Heart right ventricle (tissue), 16 donors: Measurements from ENCODE around the gene PLIN4. TPM values are rescaled to one million over a fixed set of nuclear protein-coding genes. Genes with fewer than 3 reads are reported as not detected.

Experiments used
- ATAC-seq, 8 donors: fragments of 200-7000 bp; cut with Tn5 transposase; one replicate each; pipeline ENCODE4 v1.9.1; 2020; ENCODE audit warnings: mild to moderate bottlenecking in 8 of 8, moderate library complexity in 8 of 8, moderate number of reproducible peaks in 1 of 8
- DNase-seq, 2 donors: peaks; one replicate each; pipeline ENCODE4 v3.0.0-alpha.2; 2020
- H3K27ac ChIP-seq, 10 donors: fragments of 200-600 bp; sonication (generic) in 2 of 10; one replicate each; pipeline versions ENCODE4 v1.5.0 to v1.8.0; 2020 to 2022; ENCODE audit warnings: mild to moderate bottlenecking in 3 of 10
- H3K27me3 ChIP-seq, 7 donors: fragments of 200-600 bp; one replicate each; pipeline ENCODE4 v1.8.0; 2021 to 2022; ENCODE audit warnings: mild to moderate bottlenecking in 2 of 7
- H3K36me3 ChIP-seq, 9 donors: fragments of 200-600 bp; sonication (generic) in 1 of 9; one replicate each; pipeline versions ENCODE4 v1.5.0 to v1.8.0; 2020 to 2022; ENCODE audit warnings: mild to moderate bottlenecking in 2 of 9
- H3K4me1 ChIP-seq, 9 donors: fragments of 200-600 bp; sonication (generic) in 1 of 9; one replicate each; pipeline versions ENCODE4 v1.5.0 to v1.8.0; 2020 to 2022; ENCODE audit warnings: mild to moderate bottlenecking in 4 of 9
- H3K4me3 ChIP-seq, 10 donors: fragments of 200-600 bp; sonication (generic) in 2 of 10; one replicate each; pipeline versions ENCODE4 v1.5.0 to v1.8.0; 2020 to 2022; ENCODE audit warnings: mild to moderate bottlenecking in 7 of 10, moderate library complexity in 2 of 10
- H3K9me3 ChIP-seq, 11 donors: fragments of 200-600 bp in 10 of 11; sonication (generic) in 2 of 11; one replicate each; pipeline versions ENCODE4 v1.5.0 to v1.8.0; 2013 to 2022; ENCODE audit warnings: mild to moderate bottlenecking in 2 of 11, control low read depth in 1 of 11, moderate library complexity in 1 of 11
- WGBS, 2 donors: extraction: QIAGEN DNeasy Blood & Tissue Kit; methylation state at CpG; one replicate each; pipeline ENCODE4 v1.1.7; 2013; ENCODE audit warnings: inconsistent platforms in 1 of 2; 5-methylcytosine and 5-hydroxymethylcytosine counted together
- intact Hi-C, 10 donors: fragments of 100-400 bp; cut with DNase I; formaldehyde crosslinking; loops; one replicate each; pipeline versions ENCODE4 v1.11.1 to v1.14.2; 2022
- polyA plus RNA-seq, 2 donors: library from polyadenylated mRNA; stranded (reverse); fragments of 200-250 nt; gene quantifications; one replicate each; pipeline ENCODE4 v1.2.3, GENCODE V29; 2013
- total RNA-seq, 10 donors: library from RNA; stranded (reverse); fragmentation: NEBNext Ultra II Directional in 3 of 10; extraction: Animal tissue kit (Norgen Biotek cat#: 25700) in 3 of 10; gene quantifications; one replicate each; pipeline versions ENCODE4 v1.2.1 to v1.2.4, GENCODE V29; 2021 to 2023
- TF ChIP-seq, protein P1 (sequence below), 9 donors: fragments of 200-600 bp; sonication (generic) in 2 of 9; IDR thresholded peaks; one replicate each; pipeline versions ENCODE4 v1.5.0 to v1.8.0; 2021 to 2022; ENCODE audit warnings: antibody characterized with exemption in 9 of 9, mild to moderate bottlenecking in 5 of 9, moderate library complexity in 1 of 9
- donor health status: Arrhythmogenic right ventricular cardiomyopathy.
- donor health status: ischemic (EF 13 %, LVEDD 7.1; RV severe dilation, severe dysfunction).
- donor health status: healthy with polysubstance abuse.
- donor health status: DM: no; HTN: yes; CAD: no.
- donor health status: DM: no; HTN: no; CAD: no.
- donor health status: ischemic (EF 25% LVEDD 6.9; RV normal size, moderate dysfunction).
- donor health status: ischemic (EF 25% LVEDD 5.7; RV mildly dilated, moderate dysfunction).
- donor health status: healthy.
- donor health status: DM: yes; HTN: yes; CAD: no.
- donor health status: Ischemic cardiomyopathy.
- donor health status: ischemic (EF 35%, LVEDD 5.7; RV mildly dilated, moderate dysfunction).
- donor health status: nonischemic (EF 11% LVEDD 7.7; RV severe dilation, severe dysfunction).
- donor health status: DM: yes; HTN: yes; CAD: no.
- donor health status: PGD.
- donor health status: ischemic (EF 29% LVEDD 5.4; RV normal size, mild dysfunction).
- donor health status: nonischemic (EF 23%, LVEDD 6.1; RV moderate dilation, normal function).

PLIN4 gene
- total and polyA plus RNA-seq, 12 donors = 42.0 to 416 (median 198) TPM

DNA sequence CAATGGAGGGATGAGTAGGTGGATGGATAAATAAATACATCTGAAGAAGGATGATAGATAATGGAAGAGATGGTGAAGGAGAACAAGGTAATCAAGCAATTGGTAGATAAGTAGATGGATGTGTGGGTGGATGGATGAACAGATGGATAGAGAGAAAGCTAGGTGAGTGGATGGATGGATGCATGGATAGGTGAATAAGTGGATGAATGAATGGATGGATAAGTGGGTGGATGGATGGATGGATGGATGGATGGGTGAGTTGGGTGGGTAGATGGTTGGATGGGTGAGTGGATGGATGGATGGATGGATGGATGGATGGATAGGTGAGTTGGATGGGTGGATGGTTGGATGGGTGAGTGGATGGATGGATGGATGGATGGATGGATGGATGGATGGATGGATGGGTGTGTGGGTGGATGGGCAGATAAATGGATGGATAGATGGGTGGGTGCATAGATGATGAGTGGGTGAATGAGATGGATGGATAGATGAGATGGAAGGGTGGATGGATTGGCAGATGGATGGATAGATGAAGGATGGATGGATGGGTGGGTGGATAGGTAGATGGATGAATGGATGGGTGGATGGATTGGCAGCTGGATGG is 34.9 kb upstream of the PLIN4 start:
- H3K36me3 ChIP-seq = peaks cover 0 to 74% (median 0%) of the 10 kb centered on the region in 9 donors
- H3K4me3 ChIP-seq = no peak overlapping the region
- no peak for DNase-seq
- TF ChIP-seq, protein P1, sequence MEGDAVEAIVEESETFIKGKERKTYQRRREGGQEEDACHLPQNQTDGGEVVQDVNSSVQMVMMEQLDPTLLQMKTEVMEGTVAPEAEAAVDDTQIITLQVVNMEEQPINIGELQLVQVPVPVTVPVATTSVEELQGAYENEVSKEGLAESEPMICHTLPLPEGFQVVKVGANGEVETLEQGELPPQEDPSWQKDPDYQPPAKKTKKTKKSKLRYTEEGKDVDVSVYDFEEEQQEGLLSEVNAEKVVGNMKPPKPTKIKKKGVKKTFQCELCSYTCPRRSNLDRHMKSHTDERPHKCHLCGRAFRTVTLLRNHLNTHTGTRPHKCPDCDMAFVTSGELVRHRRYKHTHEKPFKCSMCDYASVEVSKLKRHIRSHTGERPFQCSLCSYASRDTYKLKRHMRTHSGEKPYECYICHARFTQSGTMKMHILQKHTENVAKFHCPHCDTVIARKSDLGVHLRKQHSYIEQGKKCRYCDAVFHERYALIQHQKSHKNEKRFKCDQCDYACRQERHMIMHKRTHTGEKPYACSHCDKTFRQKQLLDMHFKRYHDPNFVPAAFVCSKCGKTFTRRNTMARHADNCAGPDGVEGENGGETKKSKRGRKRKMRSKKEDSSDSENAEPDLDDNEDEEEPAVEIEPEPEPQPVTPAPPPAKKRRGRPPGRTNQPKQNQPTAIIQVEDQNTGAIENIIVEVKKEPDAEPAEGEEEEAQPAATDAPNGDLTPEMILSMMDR (IDR thresholded peaks at IDR 0.05) = no peak
- no peaks in the 10 kb centered on the region for H3K9me3 ChIP-seq
- peaks cover 0 to 15% (median 4%) of the 10 kb centered on the region in 9 donors for H3K4me1 ChIP-seq
- intact Hi-C loops = loop anchor here in 1 of 10 donors (5.0 kb wide), 1 partner anchor 599 kb away; no protein-coding TSS in a partner anchor
- no peaks in the 10 kb centered on the region for H3K27me3 ChIP-seq
- H3K27ac ChIP-seq = no peak overlapping the region
- no peak for ATAC-seq

DNA sequence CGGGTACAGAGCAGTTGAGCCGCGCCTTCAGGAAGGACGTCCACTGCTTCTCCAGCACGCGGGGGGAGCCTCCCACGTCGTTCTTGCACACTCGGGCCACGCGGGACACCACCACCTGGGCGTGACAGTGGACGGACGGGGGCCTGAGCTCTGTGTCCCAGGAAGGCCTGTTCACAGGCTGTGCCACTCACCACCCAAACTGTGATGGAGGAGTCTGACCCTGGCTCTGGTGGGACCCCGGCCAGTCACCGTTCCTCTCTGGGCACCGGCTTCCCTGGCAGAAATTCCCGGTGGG is 34.2 kb upstream of the PLIN4 start:
- intact Hi-C loops = loop anchor here in 1 of 10 donors (5.0 kb wide), 1 partner anchor 600 kb away; no protein-coding TSS in a partner anchor
- no peak overlapping the region for H3K4me3 ChIP-seq
- TF ChIP-seq, protein P1 (IDR thresholded peaks at IDR 0.05) = no peak
- H3K4me1 ChIP-seq = peaks cover 0 to 9% (median 0%) of the 10 kb centered on the region in 9 donors
- 83 to 84% methylated on average over 18 of the region's 18 CpGs for WGBS, 2 donors
- no peaks in the 10 kb centered on the region for H3K27me3 ChIP-seq
- H3K9me3 ChIP-seq = no peaks in the 10 kb centered on the region
- H3K36me3 ChIP-seq = peaks cover 0 to 78% (median 0%) of the 10 kb centered on the region in 9 donors
- DNase-seq = no peak
- no peak overlapping the region for H3K27ac ChIP-seq
- no peak for ATAC-seq

DNA sequence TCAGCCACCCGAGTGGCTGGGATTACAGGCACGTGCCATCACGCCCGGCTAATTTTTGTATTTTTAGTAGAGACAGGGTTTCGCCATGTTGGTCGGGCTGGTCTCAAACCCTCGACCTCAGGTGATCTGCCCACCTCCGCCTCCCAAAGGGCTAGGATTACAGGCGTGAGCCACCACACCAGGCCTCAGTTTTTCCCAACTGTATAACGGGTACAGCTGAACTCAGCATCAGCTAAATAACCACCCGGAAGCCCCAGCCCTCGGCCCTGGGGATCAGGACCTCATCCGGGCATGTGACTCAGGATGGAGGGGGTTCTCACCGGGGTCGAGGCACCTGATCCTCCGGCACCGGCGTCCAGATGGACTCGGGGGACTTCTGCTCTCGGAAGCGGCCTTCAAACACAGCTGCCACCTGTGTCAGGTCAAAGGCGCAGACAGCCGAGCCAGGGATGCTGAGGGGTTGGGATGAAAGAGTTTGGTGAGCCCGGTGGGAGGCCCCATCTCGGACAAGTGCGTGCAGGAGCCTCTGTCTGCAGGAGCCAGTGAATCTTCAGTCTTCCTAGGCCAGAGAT is 32.3 kb upstream of the PLIN4 start:
- Histone ChIP-seq H3K27ac (no peak overlapping the region), H3K4me1 (peaks cover 0 to 9% (median 0%) of the 10 kb centered on the region in 9 donors), H3K27me3 (no peaks in the 10 kb centered on the region), H3K4me3 (no peak overlapping the region), H3K36me3 (peaks cover 0 to 86% (median 0%) of the 10 kb centered on the region in 9 donors), H3K9me3 (no peaks in the 10 kb centered on the region)
- no peak for ATAC-seq
- TF ChIP-seq, protein P1 (IDR thresholded peaks at IDR 0.05) = no peak
- no peak for DNase-seq
- 86 to 91% methylated on average over 26 of the region's 26 CpGs for WGBS, 2 donors
- intact Hi-C loops = loop anchor here in 1 of 10 donors (5.0 kb wide), 1 partner anchor 602 kb away; no protein-coding TSS in a partner anchor

DNA sequence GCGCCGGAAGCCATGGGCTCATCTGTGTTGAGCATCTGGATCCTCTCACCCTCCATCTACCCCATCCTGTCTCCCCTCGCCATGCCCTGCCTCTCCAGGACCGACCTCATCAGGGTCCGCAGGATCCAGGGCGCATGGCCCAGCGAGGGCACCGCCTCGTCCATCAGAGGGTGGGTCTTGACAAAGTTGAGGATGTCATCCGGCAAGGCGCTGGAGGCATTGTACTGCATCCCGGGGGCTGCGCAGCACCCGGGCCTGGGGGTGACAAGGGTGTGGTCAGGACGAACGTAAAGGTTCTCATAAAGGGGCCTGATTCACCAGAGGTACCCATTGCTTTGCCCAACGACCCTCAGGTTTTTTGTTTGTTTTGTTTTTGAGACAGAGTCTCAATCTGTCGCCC is 31.7 kb upstream of the PLIN4 start:
- H3K27ac ChIP-seq = no peak overlapping the region
- intact Hi-C loops = loop anchor here in 1 of 10 donors (5.0 kb wide), 1 partner anchor 602 kb away; no protein-coding TSS in a partner anchor
- ATAC-seq = no peak
- 91 to 96% methylated on average over 18 of the region's 18 CpGs for WGBS, 2 donors
- peaks cover 0 to 85% (median 0%) of the 10 kb centered on the region in 9 donors for H3K36me3 ChIP-seq
- DNase-seq = no peak
- TF ChIP-seq, protein P1 (IDR thresholded peaks at IDR 0.05) = no peak
- H3K9me3 ChIP-seq = no peaks in the 10 kb centered on the region
- no peaks in the 10 kb centered on the region for H3K27me3 ChIP-seq
- no peak overlapping the region for H3K4me3 ChIP-seq
- H3K4me1 ChIP-seq = peaks cover 0 to 9% (median 0%) of the 10 kb centered on the region in 9 donors
